ENCODE results near the gene FBLN2. TPM values are rescaled to one million over a fixed set of nuclear protein-coding genes. Genes with fewer than 3 reads are reported as not detected.

Gene FBLN2
- polyA plus RNA-seq, 1 experiment: 15.5 TPM

DNA sequence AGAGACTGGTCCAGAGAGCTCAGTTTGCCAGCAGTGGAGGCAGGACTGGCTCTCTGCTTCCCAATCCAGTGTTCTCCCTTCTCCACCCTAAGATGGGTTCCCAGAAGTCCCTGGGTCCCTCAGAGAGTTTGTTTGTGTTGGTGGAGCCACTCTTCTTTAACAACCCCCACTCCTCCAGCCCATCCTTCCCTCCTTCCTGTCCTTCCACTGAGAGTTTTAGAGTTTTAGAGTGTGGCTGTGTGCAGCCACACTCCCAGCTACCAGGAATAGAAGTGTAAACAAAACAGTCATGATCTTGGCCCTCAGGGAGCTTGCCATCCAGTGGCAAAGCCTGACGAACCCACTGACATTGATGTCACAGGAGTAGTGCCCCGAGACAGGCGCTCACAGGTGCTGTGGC lies 12.5 kb upstream of the FBLN2 start:
- Histone ChIP-seq H3K9me3 (ENCODE audit: control insufficient read depth, insufficient read depth, low read length) (peaks cover 13% of the 10 kb centered on the region), H3K27ac (ENCODE audit: low read depth, low read length) (no peak overlapping the region), H3K27me3 (ENCODE audit: control insufficient read depth, insufficient read depth, low read length) (no peaks in the 10 kb centered on the region), H3K4me3 (ENCODE audit: low read depth, low read length) (no peak overlapping the region)
- no peak for DNase-seq (ENCODE audit: low read depth, low spot score)
- POLR2A ChIA-PET: no interaction called here
- CTCF ChIA-PET: interaction anchor here (0.8 to 1.4 kb wide), 2 partner anchors 40 to 114 kb away, joined by 3 read pairs; no protein-coding TSS in a partner anchor
- TF ChIP-seq, protein P1, sequence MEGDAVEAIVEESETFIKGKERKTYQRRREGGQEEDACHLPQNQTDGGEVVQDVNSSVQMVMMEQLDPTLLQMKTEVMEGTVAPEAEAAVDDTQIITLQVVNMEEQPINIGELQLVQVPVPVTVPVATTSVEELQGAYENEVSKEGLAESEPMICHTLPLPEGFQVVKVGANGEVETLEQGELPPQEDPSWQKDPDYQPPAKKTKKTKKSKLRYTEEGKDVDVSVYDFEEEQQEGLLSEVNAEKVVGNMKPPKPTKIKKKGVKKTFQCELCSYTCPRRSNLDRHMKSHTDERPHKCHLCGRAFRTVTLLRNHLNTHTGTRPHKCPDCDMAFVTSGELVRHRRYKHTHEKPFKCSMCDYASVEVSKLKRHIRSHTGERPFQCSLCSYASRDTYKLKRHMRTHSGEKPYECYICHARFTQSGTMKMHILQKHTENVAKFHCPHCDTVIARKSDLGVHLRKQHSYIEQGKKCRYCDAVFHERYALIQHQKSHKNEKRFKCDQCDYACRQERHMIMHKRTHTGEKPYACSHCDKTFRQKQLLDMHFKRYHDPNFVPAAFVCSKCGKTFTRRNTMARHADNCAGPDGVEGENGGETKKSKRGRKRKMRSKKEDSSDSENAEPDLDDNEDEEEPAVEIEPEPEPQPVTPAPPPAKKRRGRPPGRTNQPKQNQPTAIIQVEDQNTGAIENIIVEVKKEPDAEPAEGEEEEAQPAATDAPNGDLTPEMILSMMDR (IDR thresholded peaks at IDR 0.05; ENCODE audit: low read depth, low read length): no peak

GRCh38 chr3:13536832-13537231 lies 12.1 kb upstream of the FBLN2 start:
- ChIA-PET POLR2A (no interaction called here), CTCF (interaction anchor here (0.6 to 1.4 kb wide), 3 partner anchors 40 to 114 kb away, joined by 3 read pairs; no protein-coding TSS in a partner anchor)
- no peak for DNase-seq (ENCODE audit: low read depth, low spot score)
- TF ChIP-seq, protein P1 (IDR thresholded peaks at IDR 0.05; ENCODE audit: low read depth, low read length): no peak
- H3K27me3 ChIP-seq (ENCODE audit: control insufficient read depth, insufficient read depth, low read length): no peaks in the 10 kb centered on the region
- H3K9me3 ChIP-seq (ENCODE audit: control insufficient read depth, insufficient read depth, low read length): peaks cover 15% of the 10 kb centered on the region
- no peak overlapping the region for H3K4me3 ChIP-seq (ENCODE audit: low read depth, low read length)
- no peak overlapping the region for H3K27ac ChIP-seq (ENCODE audit: low read depth, low read length)

- Histone ChIP-seq H3K4me3 (ENCODE audit: low read depth, low read length) (no peak overlapping the region), H3K27ac (ENCODE audit: low read depth, low read length) (peak overlapping the region; percentile 48), H3K9me3 (ENCODE audit: control insufficient read depth, insufficient read depth, low read length) (peaks cover 18% of the 10 kb centered on the region), H3K27me3 (ENCODE audit: control insufficient read depth, insufficient read depth, low read length) (no peaks in the 10 kb centered on the region)
- DNase-seq (ENCODE audit: low read depth, low spot score): no peak
- CTCF ChIA-PET: interaction anchor here (0.6 to 1.4 kb wide), 3 partner anchors 41 to 113 kb away, joined by 3 read pairs; no protein-coding TSS in a partner anchor
- POLR2A ChIA-PET: no interaction called here
- TF ChIP-seq, protein P1 (IDR thresholded peaks at IDR 0.05; ENCODE audit: low read depth, low read length): no peak
Measured at GRCh38 chr3:13537244-13537908, 11.5 kb upstream of the FBLN2 start.

DNA sequence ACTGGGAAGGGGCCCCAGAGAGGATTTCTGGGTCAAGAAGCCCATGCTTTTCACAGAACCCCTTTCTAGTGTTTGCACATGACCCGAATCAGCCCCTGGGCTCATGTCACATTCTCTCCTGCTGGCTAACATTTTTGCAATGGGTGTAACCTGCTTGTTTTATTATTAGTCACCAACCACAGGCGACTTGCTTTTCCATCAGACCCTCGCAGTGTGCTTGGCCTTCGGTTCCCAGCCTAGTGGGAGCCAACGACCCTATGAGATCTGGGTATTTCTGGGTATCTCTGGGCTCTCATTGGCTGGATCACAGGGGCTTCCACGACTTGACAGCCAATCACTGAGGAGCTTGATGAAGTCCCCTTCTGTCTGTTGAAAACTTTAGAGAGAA lies 11.0 kb upstream of the FBLN2 start:
- H3K4me3 ChIP-seq (ENCODE audit: low read depth, low read length): no peak overlapping the region
- CTCF ChIA-PET: interaction anchor here (1.0 to 1.4 kb wide), 3 partner anchors 8 to 110 kb away, joined by 3 to 5 read pairs (median 3); no protein-coding TSS in a partner anchor

More for the DNA sequence above, 11.0 kb upstream of the FBLN2 start:
- Histone ChIP-seq H3K27me3 (ENCODE audit: control insufficient read depth, insufficient read depth, low read length) (no peaks in the 10 kb centered on the region), H3K9me3 (ENCODE audit: control insufficient read depth, insufficient read depth, low read length) (peaks cover 21% of the 10 kb centered on the region), H3K27ac (ENCODE audit: low read depth, low read length) (peak overlapping the region; percentile 48)
- POLR2A ChIA-PET: no interaction called here
- TF ChIP-seq, protein P1 (IDR thresholded peaks at IDR 0.05; ENCODE audit: low read depth, low read length): no peak
- DNase-seq (ENCODE audit: low read depth, low spot score): peak; percentile 52

Data from AG04450 (cell line).